Measurements from ENCODE around the gene CNRIP1.
"Not testable (repeated sequence)": the region's sequence is repeated elsewhere in the genome, so short reads cannot be mapped to it uniquely, and the experiment has no call there.

Gene CNRIP1

GRCh38 chr2:68340226-68341061 lies 20.7 kb upstream of the CNRIP1 start:
- no peak for DNase-seq

- no peak for DNase-seq
Measured at GRCh38 chr2:68336192-68336591, 16.4 kb upstream of the CNRIP1 start.

GRCh38 chr2:68333931-68334330 lies 14.2 kb upstream of the CNRIP1 start:
- DNase-seq: no peak

DNA sequence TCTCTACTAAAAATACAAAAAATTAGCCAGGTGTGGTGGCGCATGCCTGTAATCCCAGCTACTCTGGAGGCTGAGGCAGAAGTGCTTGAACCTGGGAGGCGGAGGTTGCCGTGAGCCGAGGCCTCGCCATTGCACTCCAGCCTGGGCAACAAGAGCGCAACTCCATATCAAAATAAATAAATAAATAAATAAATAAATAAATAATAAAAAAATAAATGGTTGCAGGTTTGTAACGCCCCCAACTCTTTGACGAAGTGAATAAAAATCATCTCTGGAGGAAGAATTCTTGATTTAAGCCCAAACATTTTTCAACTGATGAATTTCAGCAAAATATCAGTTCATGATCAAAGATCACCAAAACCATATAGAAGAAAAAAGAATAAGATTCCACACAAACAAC lies 13.3 kb upstream of the CNRIP1 start:
- no peak for DNase-seq

GRCh38 chr2:68330691-68331090 lies 10.9 kb upstream of the CNRIP1 start:
- no peak for DNase-seq

DNA sequence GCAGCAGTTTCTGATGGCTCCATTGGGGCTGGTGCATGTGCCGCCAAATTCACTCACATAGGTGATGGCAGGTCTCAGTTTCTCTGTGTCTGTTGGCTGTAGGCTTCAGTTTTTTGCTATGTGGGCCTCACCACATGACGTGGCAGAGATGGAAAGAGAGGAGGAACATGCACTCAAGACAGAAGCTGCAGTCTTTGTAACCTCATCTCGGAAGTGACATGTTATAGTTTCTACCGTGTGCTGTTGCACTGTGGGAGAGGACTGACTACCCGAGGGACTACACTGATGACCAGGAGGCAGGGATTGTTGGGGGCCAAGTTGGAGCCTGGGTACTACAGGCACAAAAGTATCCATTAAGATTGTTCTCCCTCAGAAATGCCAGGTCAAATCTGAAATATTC lies 9.2 kb upstream of the CNRIP1 start:
- DNase-seq: no peak

- DNase-seq: no peak
Measured at GRCh38 chr2:68325056-68325455, 5.3 kb upstream of the CNRIP1 start.

DNA sequence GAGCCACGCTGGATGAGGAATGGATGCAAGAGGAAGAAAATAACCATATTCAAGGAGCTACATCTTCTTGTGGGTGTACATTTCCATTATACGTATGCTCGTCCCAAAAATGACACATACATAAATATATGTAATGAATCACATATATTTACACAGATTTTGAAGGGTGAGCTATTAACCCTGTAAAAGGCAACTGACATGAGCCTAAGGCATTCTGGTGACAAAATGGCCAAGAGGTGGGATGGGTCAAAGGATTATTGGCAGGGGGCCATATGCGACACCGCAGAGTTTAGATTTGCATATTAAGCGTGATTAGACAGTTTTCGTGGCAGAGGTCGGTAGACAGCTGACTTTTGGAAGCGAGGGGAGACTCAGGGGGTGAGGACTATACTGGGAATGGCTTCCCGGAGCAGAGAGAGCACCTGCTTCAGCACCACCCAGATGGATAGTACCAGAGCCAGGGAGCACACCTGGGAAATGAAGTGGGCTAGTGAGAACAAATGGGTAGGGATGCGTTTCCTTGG lies 431 bp upstream of the CNRIP1 start:
- DNase-seq: no peak

GRCh38 chr2:68318914-68319397 lies 793 bp downstream of the CNRIP1 start:
- no peak for DNase-seq

GRCh38 chr2:68317971-68318913 lies 1.5 kb downstream of the CNRIP1 start:
- DNase-seq: no peak

GRCh38 chr2:68316111-68316510 lies 3.6 kb downstream of the CNRIP1 start:
- no peak for DNase-seq

GRCh38 chr2:68311033-68311432 lies 8.7 kb downstream of the CNRIP1 start:
- DNase-seq: no peak

GRCh38 chr2:68309426-68309825 lies 10.3 kb downstream of the CNRIP1 start:
- no peak for DNase-seq

DNA sequence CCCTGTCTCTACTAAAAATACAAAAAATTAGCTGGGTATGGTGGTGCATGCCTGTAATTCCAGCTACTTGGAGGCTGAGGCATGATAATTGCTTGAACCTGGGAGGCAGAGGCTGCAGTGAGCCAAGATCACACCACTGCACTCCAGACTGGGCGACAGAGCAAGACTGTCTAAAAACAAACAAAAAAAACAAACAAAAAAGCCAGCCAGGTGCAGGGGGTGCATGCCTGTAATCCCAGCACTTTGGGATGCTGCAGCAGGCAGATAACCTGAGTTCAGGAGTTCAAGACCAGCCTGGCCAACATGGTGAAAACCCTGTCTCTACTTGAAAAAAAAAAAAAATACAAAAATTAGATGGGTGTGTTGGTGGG lies 15.9 kb downstream of the CNRIP1 start:
- not testable (repeated sequence) for DNase-seq

DNA sequence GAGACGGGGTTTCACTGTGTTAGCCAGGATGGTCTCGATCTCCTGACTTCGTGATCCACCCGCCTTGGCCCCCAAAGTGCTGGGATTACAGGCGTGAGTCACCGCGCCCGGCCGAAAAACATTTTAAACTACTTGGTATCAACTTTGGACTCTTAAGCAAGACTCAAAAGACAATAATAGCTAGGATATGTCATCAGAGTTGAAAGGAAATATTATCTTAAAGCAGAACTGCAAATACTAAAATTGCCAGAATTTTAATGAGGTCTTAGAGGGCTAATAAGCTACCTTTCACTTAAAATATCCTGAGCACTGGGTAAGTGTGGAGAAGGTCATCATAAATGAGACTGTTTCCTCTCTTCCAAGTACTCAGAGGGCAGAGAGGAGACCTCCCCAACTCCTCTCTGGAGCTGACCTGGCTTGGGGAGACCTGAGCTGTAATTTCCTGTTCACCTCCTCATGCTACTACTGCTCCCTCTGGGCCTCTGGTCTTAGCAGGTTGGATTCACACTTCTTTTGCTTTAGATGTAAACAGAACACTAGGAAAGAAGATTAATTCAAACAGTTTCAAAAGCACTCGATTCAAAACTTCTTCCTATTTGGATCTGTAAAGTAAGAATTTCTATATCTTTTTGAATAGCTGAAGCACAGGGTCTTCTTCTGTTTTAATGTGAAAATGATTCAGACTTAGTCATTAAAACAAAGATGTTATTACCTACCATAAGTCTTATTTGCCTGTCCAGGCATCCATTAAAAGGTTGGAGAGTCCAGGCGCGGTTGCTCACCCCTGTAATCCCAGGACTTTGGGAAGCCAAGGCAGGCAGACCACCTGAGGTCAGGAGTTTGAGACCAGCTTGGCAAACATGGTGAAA lies 16.5 kb downstream of the CNRIP1 start:
- DNase-seq: no peak

- DNase-seq: no peak
Measured at GRCh38 chr2:68302281-68302875, 17.4 kb downstream of the CNRIP1 start.

DNA sequence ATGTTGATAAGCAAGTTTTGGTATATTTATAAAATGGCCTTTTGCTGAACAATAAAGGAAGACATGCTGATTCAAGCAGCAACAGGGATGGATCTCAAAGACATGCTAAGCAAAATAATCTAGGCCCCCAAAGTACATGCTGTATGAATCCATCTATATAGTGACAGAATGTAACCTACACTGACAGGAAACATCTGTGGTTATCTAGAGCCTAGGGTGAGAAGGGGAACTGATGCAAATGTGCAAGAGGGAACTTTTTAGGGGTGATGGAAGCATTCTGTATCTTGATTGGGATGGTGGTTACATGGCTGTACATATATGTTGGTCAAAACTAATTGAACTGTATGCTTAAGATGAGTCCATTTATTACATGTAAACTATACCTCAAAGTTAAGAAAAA lies 24.2 kb downstream of the CNRIP1 start:
- DNase-seq: no peak

- DNase-seq: no peak
Measured at GRCh38 chr2:68294913-68295312, 24.8 kb downstream of the CNRIP1 start.

DNA sequence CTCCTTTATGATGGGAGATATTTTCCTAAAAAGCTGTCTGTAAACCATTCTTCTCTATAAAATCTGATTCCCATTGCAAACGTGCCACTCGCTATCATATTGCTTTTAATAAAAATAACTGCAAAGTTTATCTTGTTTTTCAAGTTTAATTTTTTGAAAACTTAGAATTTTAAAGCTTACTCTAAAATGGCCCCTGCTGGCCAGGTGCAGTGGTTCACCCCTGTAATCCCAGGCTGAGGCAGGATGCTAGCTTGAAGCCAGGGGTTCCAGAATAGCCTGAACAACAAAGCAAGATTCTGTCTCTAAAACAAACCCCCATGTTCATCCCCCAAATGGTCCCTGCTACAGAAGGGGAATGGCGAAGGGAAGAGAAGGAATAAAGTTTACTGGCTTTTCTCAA lies 25.6 kb downstream of the CNRIP1 start:
- no peak for DNase-seq

DNA sequence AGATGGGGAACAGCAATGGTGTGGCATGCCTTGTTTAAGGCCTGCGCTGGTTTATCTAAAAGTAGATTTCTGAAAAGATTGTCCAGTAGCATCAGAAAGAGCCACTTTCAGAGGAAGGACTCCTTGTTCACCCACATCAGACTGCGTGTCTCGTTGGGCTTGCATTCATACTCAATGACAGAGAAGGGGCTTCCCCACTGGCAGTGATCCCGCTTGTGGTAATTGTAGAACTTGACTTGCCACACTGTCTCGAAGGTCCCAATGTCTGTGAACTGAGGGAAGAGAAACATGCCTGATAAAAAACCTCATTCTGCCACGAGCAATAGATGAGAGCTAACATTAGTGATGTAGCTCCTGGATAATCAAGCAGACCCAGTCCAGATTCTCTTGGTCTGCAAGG lies 26.0 kb downstream of the CNRIP1 start:
- no peak for DNase-seq

DNA sequence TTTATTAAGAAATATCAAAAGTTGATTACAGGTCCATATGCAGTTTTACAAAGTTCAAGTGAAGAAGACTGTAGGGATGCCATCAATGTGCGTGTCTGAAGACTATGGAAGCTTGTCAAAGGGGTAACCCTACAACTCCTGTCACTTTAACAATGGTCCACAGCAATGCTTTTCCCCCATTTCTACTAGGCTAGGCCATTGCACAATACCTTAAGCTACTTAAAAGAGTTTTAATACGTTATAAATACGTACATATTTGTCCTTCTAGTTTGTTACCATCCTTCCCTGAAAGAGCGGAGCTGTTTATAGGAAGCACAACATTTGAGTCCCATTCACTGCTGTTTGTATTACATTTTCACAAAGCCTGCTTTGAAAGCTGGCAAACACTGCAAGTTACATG lies 26.7 kb downstream of the CNRIP1 start:
- DNase-seq: no peak

- peak; percentile 23 to 38 for DNase-seq
Measured at GRCh38 chr2:68292108-68292710, 27.5 kb downstream of the CNRIP1 start.

Data from CD4-positive, alpha-beta T cell treated with Interleukin-4 for 1 hour (primary cell).